ENCODE measurements around the gene SPPL3.

GRCh38 chr12:120758798-120759590 lies 145.2 kb downstream of the SPPL3 start:
- TF ChIP-seq POLR2A (IDR thresholded peaks at IDR 0.05) (no peak), CTCF (IDR thresholded peaks at IDR 0.05) (no peak)
